HCT116 (cell line): ENCODE data around the gene UNKL.

Experiments used
- ELF1 ChIP-seq: IDR thresholded peaks from 2 replicates; pipeline ENCODE4 v1.6.1; 2012; ENCODE audit warnings: low read depth, borderline replicate concordance
- POLR2AphosphoS5 ChIP-seq: IDR thresholded peaks from 2 replicates; pipeline ENCODE4 v1.6.1; 2011; ENCODE audit warnings: mild to moderate bottlenecking, low read depth, low read length, moderate library complexity
- TF ChIP-seq, protein P1 (sequence below), 3 experiments: fragments of 200-600 bp in 1 of 3; sonication (generic) in 1 of 3; IDR thresholded peaks in 2 of 3; conservative IDR thresholded peaks in 1 of 3; 2 replicates each; pipeline ENCODE4 v1.5.1; 2012 to 2017; ENCODE audit warnings: low read depth in 2 of 3, low read length in 2 of 3, antibody characterized with exemption in 1 of 3, borderline replicate concordance in 1 of 3, control low read depth in 1 of 3, mild to moderate bottlenecking in 1 of 3, mixed read lengths in 1 of 3, mixed run types in 1 of 3, moderate library complexity in 1 of 3; ENCODE audit not compliant: insufficient read depth in 1 of 3
- TF ChIP-seq, protein P2 (sequence below): IDR thresholded peaks from 2 replicates; pipeline ENCODE4 v1.6.1; 2012
- TF ChIP-seq, protein P3 (sequence below): IDR thresholded peaks from 2 replicates; pipeline ENCODE4 v1.6.1; 2012; ENCODE audit warnings: low read depth

DNA sequence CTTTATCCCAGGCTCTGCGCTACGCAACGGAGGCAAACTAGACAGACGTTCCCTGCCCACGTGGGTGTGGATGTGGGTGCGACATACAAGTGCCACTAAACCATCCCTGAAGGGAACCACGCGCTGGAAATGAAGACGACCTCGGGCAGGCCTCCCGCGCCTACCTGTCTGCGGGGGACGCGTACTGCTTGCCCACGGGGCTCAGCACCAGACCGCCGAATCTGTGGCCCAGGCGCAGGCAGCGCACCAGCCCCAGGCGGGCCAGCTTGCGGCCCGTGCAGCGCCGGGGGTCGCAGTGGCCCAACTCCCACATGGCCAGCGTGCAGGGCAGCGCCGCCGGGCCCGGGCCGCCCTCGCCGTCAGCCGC, 63.3 kb downstream of the UNKL start:
- TF ChIP-seq, protein P1, sequence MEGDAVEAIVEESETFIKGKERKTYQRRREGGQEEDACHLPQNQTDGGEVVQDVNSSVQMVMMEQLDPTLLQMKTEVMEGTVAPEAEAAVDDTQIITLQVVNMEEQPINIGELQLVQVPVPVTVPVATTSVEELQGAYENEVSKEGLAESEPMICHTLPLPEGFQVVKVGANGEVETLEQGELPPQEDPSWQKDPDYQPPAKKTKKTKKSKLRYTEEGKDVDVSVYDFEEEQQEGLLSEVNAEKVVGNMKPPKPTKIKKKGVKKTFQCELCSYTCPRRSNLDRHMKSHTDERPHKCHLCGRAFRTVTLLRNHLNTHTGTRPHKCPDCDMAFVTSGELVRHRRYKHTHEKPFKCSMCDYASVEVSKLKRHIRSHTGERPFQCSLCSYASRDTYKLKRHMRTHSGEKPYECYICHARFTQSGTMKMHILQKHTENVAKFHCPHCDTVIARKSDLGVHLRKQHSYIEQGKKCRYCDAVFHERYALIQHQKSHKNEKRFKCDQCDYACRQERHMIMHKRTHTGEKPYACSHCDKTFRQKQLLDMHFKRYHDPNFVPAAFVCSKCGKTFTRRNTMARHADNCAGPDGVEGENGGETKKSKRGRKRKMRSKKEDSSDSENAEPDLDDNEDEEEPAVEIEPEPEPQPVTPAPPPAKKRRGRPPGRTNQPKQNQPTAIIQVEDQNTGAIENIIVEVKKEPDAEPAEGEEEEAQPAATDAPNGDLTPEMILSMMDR (IDR thresholded peaks at IDR 0.05 in 2 of 3, conservative IDR thresholded peaks at IDR 0.05 in 1 of 3; ENCODE audit: borderline replicate concordance in 1 of 3, insufficient read depth in 1 of 3, low read depth in 2 of 3, low read length in 2 of 3), result no peak
- TF ChIP-seq, protein P2, sequence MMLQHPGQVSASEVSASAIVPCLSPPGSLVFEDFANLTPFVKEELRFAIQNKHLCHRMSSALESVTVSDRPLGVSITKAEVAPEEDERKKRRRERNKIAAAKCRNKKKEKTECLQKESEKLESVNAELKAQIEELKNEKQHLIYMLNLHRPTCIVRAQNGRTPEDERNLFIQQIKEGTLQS, result no peak
- TF ChIP-seq, protein P3, sequence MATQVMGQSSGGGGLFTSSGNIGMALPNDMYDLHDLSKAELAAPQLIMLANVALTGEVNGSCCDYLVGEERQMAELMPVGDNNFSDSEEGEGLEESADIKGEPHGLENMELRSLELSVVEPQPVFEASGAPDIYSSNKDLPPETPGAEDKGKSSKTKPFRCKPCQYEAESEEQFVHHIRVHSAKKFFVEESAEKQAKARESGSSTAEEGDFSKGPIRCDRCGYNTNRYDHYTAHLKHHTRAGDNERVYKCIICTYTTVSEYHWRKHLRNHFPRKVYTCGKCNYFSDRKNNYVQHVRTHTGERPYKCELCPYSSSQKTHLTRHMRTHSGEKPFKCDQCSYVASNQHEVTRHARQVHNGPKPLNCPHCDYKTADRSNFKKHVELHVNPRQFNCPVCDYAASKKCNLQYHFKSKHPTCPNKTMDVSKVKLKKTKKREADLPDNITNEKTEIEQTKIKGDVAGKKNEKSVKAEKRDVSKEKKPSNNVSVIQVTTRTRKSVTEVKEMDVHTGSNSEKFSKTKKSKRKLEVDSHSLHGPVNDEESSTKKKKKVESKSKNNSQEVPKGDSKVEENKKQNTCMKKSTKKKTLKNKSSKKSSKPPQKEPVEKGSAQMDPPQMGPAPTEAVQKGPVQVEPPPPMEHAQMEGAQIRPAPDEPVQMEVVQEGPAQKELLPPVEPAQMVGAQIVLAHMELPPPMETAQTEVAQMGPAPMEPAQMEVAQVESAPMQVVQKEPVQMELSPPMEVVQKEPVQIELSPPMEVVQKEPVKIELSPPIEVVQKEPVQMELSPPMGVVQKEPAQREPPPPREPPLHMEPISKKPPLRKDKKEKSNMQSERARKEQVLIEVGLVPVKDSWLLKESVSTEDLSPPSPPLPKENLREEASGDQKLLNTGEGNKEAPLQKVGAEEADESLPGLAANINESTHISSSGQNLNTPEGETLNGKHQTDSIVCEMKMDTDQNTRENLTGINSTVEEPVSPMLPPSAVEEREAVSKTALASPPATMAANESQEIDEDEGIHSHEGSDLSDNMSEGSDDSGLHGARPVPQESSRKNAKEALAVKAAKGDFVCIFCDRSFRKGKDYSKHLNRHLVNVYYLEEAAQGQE, result no peak
- TF ChIP-seq POLR2AphosphoS5 (no peak), ELF1 (no peak)
